ENCODE results near the gene VWA1.
"Not testable (repeated sequence)": the region's sequence is repeated elsewhere in the genome, so short reads cannot be mapped to it uniquely, and the experiment has no call there.

The VWA1 gene

DNA sequence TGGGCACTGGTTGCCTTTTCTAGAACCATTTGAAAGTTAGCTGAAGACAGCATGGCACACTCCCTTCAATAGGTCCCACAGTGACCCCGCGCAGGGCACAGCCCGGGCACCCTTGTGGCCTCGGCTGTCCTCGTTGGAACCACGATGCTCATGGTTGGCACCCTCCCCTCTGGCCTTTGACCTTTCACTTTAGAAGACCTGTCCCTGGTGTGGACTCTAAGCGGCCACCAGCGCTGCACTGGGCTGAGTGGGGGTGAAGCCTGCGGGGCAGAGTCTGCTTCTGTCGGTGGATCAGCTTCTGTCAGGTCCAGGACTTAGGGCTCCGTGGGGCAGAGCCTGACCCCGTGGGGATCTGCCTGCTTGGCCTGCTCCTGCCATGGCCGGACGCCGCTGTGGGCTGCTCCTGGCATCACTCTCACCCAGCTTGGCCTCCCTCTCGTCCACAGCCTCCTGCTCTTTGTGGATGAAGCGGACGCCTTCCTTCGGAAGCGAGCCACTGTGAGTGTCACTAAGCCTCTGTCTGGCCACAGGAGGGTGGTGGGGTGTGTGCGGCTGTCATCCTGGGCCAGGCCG lies 21.3 kb downstream of the VWA1 start:
- DNase-seq (ENCODE audit: low read depth in 2 of 2) = not testable (repeated sequence)

DNA sequence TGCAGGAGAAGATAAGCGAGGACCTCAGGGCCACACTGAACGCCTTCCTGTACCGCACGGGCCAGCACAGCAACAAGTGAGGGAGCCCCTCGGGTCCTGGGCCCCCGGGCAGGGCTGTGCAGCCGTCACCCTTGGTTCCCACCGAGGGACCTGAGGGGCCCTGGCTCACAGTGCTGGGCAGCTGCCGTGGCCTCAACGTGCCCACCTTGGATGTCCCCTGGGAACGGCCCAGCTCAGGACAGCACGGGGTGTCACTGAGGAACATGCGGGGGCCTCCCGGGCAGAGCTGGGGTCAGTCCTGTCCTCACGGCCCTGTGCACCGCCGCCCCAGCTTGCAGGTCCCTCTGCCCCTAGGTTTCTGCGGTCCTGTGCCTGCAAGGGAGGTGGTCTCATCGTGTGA lies 23.7 kb downstream of the VWA1 start:
- not testable (repeated sequence) for DNase-seq (ENCODE audit: low read depth in 2 of 2)

DNA sequence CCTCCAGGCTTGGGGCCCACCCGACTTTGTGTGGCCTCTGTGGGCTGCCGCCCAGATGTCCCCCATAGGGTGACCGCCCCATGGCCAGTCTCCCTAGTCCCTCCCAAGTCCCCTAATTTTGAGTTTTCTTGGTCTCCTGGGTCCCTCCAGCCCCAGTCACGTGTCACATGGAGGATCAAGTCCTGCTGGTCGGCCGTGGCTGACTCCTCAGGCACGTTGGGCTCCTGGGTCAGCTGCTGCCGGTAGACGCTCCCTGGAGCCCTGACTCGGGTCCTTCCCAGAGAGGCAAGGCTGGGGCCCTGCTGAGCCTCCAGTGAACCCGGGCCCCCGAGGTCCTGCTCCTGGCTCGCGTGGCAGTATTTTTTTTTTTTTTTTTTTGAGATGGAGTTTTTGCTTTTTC lies 24.2 kb downstream of the VWA1 start:
- DNase-seq (ENCODE audit: low read depth in 2 of 2) = not testable (repeated sequence)

DNA sequence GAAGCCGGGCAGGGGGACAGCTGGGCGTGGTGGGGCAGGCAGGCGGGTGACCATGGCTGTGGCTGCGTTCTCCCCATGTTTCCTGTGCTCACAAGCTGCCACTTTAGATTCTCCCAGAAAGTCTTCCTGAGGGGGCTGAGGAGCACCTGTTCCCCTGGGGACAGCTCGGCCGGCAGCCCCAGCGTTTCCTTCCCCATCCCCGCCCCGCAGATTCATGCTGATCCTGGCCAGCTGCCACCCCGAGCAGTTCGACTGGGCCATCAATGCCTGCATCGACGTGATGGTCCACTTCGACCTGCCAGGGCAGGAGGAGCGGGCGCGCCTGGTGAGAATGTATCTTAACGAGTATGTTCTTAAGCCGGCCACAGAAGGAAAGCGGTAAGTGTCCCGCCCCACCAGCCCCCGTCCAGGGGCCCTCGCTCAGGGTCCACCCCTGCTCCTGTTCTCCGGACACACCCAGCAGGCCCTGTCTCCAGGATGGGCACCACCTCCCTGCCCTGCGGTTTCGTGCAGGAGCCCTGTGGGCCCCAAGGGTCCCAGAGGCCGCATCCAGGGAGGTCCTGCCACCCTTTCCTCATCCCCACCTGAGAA lies 25.1 kb downstream of the VWA1 start:
- no peak for DNase-seq (ENCODE audit: low read depth in 2 of 2)

DNA sequence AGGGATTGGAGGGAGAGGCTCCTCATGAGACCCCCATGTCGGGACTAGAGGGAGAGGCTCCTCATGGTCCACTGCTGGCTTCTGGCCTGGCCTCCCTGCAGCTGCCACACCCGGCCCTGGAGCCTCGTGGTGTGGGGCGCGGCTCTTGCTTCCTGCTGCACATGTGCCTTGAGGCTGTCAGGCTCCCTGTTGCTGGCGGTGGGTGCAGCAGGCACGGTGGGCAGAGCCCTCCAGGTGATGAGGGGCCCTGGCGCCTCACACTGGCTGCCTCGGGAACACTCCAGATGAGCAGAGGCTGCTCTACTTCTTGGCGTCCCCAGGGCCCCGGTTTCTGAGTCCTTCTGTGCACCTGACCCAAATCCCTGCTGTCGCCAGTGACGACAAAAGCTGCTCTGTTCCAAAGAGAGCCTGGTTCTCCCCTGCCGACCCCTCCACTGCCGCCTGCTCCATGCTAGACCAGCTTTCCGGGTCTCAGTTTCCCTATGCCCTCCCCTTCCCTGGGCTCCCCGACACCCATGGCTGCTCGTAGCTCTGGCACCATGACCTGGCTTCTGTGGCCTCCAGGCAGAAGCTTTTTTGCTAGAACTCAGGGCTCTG lies 26.3 kb downstream of the VWA1 start:
- DNase-seq (ENCODE audit: low read depth in 2 of 2) = no peak

DNA sequence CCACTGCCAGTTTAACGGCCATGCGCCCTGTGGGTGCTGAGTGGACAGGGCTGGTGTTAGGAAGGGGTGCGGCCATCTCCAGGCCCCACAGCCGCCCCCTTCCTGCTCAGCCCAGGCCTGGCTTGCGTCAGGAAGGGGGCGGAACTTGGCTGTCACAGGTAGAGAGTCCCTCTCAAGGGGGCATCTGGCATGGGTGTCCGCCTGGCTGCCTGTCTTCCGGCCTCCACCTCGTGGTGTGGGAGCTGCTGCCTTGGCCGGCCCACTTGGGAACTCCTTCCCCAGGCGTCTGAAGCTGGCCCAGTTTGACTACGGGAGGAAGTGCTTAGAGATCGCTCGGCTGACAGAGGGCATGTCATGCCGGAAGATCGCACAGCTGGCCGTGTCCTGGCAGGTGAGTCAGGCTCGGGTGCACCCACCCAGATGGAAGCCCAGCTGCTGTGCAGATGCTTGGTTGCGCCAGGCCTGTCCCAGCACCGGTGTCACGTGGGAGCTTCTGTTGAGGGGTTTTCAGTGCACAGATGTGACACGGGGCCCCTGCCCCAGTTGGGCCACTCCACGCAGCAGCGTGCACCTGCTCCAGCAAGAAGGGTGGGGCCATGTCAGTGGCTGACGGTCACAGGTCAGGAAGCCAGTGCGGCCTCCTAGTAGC lies 27.0 kb downstream of the VWA1 start:
- DNase-seq (ENCODE audit: low read depth in 2 of 2) = no peak

DNA sequence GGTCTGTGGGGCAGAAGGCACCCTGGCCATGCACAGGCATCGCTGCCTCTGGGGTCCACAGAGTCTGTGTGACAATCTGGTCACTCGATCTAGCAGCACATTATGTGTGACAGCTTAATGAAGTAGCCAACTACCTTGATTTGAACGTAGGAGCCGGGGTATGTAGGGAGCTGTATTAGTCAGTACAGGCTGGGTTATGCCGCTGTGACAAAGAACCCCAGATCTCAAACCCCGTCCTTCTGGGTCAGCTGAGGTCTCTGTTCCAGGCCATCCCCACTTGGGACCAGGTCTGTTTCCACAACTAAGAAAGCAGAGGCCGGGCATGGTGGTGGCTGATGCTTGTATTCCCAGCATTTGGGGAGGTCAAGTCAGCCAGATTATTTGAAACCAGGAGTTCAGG lies 27.8 kb downstream of the VWA1 start:
- DNase-seq (ENCODE audit: low read depth in 2 of 2) = no peak

DNA sequence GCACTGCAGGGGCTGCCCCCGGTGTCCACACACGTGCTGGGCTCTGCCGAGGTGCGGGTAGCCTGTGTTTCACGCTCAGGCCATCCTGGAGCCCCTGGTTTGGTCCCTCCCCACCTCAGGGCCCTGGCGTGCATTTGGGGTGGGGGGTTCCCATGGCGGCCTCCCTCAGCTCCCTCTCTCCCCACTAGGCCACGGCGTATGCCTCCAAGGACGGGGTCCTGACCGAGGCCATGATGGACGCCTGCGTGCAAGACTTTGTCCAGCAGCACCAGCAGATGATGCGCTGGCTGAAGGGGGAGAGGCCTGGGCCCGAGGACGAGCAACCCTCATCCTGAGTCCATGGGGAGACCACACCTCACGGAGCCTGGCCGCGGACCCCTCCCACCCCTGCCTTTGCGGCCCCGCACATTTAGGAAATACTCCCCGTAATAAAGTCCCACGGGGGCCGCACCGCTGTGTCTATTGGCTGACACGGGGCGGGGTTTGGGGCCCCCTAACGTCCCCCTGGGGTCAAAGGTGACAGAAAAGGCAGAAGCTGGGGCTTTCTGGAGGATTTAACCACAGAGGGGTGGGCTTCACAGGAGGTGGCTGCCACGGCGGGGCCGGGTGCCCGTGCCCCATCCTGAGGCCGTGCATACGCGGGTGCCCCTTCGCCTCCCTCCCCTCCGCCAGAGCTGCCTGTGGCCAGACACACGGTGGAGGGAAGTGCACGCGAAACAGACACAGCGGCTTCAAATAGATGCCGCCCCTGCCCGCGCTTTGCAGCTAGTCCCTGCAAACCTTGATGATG lies 32.9 kb downstream of the VWA1 start:
- not testable (repeated sequence) for DNase-seq (ENCODE audit: low read depth in 2 of 2)

DNA sequence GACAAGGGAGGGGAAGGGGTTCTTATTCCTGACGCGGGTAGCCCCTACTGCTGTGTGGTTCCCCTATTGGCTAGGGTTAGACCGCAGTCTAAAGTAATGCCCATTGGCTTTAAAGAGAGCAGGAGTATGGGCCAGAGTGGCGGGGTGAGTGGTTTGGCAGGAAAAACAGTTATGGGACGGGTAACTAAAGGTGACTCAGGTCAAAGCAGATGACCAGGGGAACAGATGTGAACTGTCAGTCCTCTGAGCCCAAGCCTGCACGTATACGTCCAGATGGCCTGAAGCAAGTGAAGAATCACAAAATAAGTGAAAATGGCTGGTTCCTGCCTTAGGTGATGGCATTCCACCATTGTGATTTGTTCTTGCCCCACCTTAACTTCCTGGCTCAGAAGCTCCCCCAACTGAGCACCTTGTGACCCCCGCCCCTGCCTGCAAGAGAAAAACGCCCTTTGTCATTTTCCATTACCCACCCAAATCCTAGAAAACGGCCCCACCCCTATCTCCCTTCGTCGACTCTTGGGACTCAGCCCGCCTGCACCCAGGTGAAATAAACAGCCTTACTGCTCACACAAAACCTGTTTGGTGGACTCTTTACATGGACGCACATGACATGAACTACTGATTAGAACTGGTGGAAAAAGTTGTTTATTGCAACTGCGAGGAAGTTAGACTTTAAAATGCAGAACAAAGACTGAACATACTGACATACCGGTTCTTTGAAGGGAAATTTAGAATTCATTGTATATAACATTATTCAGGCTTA lies 35.3 kb downstream of the VWA1 start:
- DNase-seq (ENCODE audit: low read depth in 2 of 2) = no peak

DNA sequence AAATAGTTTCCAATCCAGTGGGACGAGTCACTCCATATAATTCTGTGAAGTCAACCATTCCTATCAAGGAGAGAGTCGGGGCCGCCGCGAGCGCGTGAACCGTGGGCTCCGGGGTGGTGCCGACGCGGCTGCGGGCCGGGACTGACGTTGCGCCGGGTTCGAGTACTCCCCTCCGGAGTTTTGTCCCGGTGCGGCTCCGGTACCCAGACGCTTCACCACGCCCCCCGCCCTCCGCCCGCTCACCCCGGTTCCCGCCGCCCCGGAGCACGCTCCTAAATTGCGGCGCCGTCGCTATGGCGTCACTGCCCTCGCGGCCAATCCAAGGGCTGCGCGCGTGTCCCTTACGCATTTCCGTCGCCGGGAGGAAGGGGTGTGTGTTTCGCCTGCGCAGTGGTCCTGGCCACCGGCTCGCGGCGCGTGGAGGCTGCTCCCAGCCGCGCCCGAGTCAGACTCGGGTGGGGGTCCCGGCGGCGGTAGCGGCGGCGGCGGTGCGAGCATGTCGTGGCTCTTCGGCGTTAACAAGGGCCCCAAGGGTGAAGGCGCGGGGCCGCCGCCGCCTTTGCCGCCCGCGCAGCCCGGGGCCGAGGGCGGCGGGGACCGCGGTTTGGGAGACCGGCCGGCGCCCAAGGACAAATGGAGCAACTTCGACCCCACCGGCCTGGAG lies 36.0 kb downstream of the VWA1 start, which contains the start of gene ATAD3B:
Gene ATAD3B, plus strand, starts transcription at position 377 of the 664 bp plus-strand sequence. Its CDS starts 120 bp downstream, at position 497.
- peak; percentile 91 to 95 for DNase-seq (ENCODE audit: low read depth in 2 of 2)

DNA sequence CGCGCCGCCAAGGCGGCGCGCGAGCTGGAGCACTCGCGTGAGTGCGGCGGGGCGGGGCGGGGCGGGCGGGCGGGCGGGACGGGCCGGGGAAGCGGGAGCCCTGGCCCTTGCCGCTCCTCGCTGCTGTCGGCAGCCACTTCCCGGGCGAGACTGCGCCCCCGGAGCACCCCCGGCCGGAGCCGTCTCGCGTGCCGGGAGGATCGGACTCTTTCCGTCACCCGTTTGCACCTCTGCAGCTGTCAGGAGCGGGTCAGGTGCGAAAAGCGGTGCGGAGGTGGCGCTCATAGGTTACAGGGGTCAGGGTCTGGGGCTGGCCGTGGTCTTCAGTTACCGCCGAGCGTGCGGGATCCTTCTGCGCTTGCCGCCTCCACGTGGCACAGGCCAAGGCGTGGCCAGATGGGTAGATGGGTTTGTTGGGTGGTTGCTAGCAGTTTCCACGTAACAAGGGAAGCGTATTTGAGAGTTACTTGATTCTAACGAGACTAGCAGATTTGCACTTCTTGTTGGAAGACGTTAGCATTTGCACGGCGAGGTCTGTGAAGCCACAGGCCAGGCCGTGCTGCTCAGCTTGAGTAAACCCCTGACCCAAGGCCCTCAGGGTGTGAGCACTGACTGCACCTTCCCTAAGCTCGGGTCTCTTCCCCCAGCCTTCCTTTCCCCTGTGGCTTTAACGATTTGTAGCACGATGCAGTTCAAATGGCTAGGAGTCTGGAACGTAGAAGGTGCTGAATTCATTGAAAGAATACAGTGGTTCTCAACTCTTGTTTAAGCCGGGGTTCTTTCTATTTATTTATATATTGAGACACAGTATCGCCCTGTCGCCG lies 36.8 kb downstream of the VWA1 start:
- DNase-seq (ENCODE audit: low read depth in 2 of 2) = not testable (repeated sequence)

DNA sequence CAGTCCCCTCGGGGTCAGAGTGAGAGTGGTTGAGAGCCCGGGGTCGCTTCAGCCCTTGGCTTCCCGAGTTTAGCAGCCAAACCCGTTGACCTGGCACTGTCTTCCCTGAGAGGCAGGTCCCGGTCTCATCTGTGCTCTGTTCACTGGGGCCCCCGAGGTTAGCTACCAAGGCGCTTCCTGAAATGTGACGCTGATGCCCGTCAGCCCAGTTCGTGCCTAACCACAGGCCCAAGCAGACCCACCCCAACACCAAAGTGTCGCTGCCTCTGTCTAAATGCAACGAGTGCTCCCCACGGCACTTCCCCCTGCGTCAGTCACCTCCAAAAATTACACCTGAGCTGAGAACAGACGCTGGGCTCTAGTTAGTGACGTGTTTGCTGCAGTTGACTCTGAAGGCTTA lies 40.5 kb downstream of the VWA1 start:
- DNase-seq (ENCODE audit: low read depth in 2 of 2) = not testable (repeated sequence)

DNA sequence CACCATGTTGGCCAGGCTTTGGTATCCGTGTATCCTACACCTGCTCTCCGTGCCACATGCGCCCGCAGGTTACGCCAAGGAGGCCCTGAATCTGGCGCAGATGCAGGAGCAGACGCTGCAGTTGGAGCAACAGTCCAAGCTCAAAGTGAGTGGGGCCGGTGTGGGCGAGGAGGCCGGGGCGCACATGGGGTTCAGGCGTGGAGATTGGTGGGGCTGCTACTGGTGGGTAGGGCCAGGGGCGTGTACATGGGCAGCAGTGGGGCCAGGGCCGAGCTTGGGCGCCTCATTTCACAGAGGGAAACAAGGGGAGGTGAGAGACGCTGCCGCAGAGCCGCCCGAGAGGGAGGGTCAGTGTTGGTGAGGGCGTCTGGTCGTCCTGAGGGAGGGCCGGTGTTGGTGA lies 41.7 kb downstream of the VWA1 start:
- no peak for DNase-seq (ENCODE audit: low read depth in 2 of 2)

DNA sequence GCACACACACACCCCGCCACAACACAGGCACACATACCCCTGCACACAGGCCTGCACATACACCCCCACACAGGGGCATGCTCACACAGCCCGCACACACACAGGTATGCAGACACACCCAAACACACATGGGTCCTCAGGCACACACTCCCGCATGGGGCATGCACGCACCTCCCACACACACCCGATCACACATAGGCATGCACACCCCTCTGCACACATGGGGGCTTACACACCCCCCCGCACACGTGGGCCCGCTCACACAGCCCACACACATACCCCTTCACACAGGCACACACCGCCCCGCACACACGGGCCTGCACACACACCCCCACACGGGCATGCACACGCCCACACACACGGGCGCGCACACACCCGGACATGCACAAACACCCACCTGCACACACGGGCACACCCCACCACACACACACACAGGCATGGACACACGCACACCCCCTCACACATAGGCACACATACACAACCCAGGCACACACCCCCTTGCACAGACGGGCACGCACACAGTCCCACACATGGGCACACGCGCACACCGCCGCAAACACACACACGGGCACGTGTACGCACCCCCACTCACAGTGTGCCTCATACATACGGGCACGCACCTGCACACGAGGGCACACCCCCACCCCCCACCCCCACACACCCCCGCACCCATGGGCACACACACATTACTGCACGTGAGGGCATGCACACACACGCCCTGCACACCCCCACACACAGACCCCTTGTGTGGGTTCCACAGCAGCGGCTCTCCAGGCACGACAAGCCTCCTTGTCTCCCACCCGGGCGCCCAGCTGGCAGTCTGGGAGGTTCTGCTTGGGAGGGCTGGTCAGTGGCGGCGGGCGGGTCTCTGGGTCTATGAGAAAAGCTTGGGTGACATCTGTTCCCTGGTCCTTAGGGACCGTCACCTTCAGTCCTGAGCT lies 44.3 kb downstream of the VWA1 start:
- DNase-seq (ENCODE audit: low read depth in 2 of 2) = no peak

DNA sequence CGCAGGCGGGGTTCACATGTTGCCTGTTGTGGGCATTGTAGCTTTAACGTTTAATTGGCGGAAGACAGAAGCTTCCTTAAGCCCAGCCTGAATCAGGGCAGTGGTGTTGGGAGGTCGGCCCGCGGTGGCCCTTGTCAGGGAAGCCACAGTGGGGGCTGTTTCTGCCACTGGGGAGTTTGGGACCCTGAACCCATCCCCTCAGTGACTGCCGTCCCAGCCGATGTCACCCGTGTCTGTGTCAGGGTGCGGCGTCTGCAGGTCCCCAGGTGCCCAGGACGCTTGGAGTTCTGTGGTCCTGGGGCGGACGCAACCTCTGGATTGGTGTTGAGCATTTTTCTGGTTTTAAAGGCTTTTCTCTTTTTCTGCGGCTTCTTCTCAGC lies 45.0 kb downstream of the VWA1 start:
- DNase-seq (ENCODE audit: low read depth in 2 of 2) = not testable (repeated sequence)

DNA sequence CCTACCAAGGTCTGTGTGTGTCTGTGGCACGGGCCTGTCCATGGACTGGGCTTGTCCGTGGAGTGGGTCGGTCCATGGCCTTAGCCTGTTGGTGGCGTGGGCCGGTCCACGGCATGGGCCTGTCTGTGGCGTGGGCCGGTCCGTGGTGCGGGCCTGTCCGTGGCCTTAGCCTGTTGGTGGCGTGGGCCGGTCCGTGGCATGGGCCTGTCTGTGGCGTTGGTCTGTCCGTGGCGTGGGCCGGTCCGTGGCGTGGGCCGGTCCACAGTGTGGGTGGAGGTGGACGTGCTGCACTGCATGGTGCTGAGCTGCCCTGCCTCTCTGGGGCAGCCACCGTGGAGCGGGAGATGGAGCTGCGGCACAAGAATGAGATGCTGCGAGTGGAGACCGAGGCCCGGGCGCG lies 46.3 kb downstream of the VWA1 start:
- not testable (repeated sequence) for DNase-seq (ENCODE audit: low read depth in 2 of 2)

DNA sequence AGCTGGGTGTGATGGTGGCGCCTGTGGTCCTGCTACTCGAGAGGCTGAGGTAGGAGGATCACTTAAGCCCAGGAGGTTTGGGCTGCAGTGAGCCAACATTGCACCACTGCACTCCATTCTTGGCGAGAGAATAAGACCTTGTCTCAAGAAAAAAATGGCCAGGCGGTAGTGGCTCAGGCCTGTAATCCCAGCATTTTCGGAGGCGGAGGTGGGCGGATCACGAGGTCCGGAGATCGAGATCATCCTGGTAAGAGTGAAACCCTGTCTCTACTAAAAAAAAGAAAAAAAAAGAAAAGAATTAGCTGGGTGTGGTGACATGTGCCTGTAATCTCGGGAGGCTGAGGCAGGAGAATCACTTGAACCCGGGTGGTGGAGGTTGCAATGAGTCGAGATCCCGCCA lies 47.4 kb downstream of the VWA1 start:
- DNase-seq (ENCODE audit: low read depth in 2 of 2) = no peak

DNA sequence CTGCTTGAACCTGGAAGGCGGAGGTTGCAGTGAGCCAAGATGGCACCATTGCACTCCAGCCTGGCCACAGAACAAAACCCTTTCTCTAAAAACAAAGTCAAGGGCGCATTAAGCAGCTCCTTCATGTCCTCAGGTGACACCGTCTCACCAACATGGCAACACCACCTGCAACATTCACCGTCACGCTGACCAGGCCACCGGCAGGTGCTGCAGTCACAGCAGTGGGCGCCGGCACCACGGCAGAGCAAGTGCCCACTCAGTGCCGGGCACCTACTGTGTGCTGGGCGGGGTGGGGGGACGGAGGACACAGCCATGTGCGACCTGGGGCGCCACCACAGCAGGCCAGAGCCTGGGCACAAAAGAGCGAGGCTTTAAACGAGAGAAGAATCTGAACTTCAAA lies 48.2 kb downstream of the VWA1 start:
- DNase-seq (ENCODE audit: low read depth in 2 of 2) = no peak
